ENCODE results near the gene NUP85. TPM values are rescaled to one million over a fixed set of nuclear protein-coding genes. Genes with fewer than 3 reads are reported as not detected.

Gene NUP85
- total RNA-seq, 1 donor from 2014 or later = 21.2 TPM

- Histone ChIP-seq H3K27me3 (ENCODE audit: low read depth) (no peaks in the 10 kb centered on the region), H3K4me1 (peaks cover 33% of the 10 kb centered on the region), H3K9me3 (replicated peaks) (no peaks in the 10 kb centered on the region), H3K27ac (replicated peaks) (no peak overlapping the region), H3K36me3 (peaks cover 44% of the 10 kb centered on the region), H3K4me3 (no peak overlapping the region)
- TF ChIP-seq, protein P1, sequence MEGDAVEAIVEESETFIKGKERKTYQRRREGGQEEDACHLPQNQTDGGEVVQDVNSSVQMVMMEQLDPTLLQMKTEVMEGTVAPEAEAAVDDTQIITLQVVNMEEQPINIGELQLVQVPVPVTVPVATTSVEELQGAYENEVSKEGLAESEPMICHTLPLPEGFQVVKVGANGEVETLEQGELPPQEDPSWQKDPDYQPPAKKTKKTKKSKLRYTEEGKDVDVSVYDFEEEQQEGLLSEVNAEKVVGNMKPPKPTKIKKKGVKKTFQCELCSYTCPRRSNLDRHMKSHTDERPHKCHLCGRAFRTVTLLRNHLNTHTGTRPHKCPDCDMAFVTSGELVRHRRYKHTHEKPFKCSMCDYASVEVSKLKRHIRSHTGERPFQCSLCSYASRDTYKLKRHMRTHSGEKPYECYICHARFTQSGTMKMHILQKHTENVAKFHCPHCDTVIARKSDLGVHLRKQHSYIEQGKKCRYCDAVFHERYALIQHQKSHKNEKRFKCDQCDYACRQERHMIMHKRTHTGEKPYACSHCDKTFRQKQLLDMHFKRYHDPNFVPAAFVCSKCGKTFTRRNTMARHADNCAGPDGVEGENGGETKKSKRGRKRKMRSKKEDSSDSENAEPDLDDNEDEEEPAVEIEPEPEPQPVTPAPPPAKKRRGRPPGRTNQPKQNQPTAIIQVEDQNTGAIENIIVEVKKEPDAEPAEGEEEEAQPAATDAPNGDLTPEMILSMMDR (IDR thresholded peaks at IDR 0.05; ENCODE audit: borderline replicate concordance) = no peak
- intact Hi-C loops (cut with micrococcal nuclease) = no loop called here
- no peak for DNase-seq
Measured at GRCh38 chr17:75207760-75208159, 2.3 kb downstream of the NUP85 start.

GRCh38 chr17:75208161-75208560, 2.7 kb downstream of the NUP85 start:
- intact Hi-C loops (cut with micrococcal nuclease) = no loop called here
- Histone ChIP-seq H3K36me3 (peaks cover 48% of the 10 kb centered on the region), H3K9me3 (replicated peaks) (no peaks in the 10 kb centered on the region), H3K27ac (replicated peaks) (no peak overlapping the region), H3K4me3 (no peak overlapping the region), H3K27me3 (ENCODE audit: low read depth) (no peaks in the 10 kb centered on the region), H3K4me1 (peaks cover 33% of the 10 kb centered on the region)
- TF ChIP-seq, protein P1 (IDR thresholded peaks at IDR 0.05; ENCODE audit: borderline replicate concordance) = no peak
- DNase-seq = no peak

DNA sequence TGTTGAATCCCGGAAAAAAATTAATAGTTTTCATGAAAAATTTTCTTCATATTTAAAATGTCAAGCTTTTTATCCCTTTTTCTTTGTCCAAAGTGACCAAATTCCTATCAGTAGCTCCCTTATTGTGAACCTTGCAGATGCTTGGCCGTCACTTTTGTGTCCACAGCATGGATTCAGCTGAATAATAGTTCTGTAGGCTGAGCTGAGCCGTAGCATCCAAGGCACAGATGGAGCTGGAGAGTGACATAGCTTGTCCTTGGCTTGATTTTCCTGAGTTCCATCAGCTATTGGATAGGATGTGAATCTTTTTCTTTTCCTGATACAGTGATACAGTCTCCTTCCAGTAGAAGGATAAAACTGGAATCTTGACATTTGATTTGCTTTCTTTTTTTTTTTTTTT, 3.6 kb downstream of the NUP85 start:
- Histone ChIP-seq H3K9me3 (replicated peaks) (no peaks in the 10 kb centered on the region), H3K27ac (replicated peaks) (no peak overlapping the region), H3K27me3 (ENCODE audit: low read depth) (no peaks in the 10 kb centered on the region), H3K4me1 (peaks cover 33% of the 10 kb centered on the region), H3K36me3 (peaks cover 57% of the 10 kb centered on the region), H3K4me3 (no peak overlapping the region)
- TF ChIP-seq, protein P1 (IDR thresholded peaks at IDR 0.05; ENCODE audit: borderline replicate concordance) = no peak
- intact Hi-C loops (cut with micrococcal nuclease) = no loop called here
- DNase-seq = no peak

DNA sequence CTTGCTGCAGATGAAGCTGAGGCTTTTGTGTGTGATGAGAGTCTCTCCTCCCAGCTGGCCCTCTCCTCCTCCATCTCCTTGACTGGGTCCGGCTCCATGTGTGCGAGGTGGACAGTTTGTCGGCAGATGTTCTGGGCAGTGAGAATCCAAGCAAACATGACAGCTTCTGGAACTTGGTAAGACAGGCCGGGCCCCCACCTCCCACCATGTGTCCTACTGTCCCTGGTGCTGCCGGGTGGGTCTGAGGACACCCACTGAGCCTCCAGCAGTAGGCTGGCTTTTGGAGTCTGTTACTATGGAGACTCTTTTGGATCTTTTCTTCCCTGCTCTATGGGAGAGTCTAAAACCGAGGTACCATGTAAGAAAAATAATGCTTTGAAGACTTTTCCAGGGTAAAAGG, 12.7 kb downstream of the NUP85 start:
- Histone ChIP-seq H3K4me3 (no peak overlapping the region), H3K36me3 (peaks cover 92% of the 10 kb centered on the region), H3K4me1 (no peaks in the 10 kb centered on the region), H3K9me3 (replicated peaks) (no peaks in the 10 kb centered on the region), H3K27me3 (ENCODE audit: low read depth) (no peaks in the 10 kb centered on the region), H3K27ac (replicated peaks) (no peak overlapping the region)
- DNase-seq = no peak
- intact Hi-C loops (cut with micrococcal nuclease) = no loop called here
- TF ChIP-seq, protein P1 (IDR thresholded peaks at IDR 0.05; ENCODE audit: borderline replicate concordance) = no peak

DNA sequence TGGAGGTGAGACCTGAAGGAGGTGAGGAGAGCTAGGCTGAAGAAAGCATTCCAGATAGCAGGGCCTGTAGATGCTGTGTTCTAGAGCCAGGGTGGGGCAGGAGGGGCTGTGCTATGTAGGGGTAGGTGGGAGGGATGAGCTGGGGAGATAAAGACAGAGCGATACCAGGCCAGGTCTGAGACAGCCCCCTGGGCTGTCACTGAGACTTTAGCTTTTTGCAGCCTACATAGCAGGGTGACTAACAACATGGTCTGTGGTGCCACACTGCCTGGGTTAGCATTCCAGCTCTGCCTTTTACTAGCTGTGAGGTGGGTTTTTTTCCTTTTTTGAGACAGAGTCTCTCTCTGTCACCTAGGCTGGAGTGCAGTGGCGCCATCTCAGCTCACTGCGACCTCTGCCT, 14.3 kb downstream of the NUP85 start:
- peaks cover 84% of the 10 kb centered on the region for H3K36me3 ChIP-seq
- intact Hi-C loops (cut with micrococcal nuclease) = no loop called here
- no peak overlapping the region for H3K27ac ChIP-seq (replicated peaks)
- H3K9me3 ChIP-seq (replicated peaks) = no peaks in the 10 kb centered on the region
- H3K4me3 ChIP-seq = no peak overlapping the region
- no peaks in the 10 kb centered on the region for H3K4me1 ChIP-seq
- DNase-seq = no peak
- TF ChIP-seq, protein P1 (IDR thresholded peaks at IDR 0.05; ENCODE audit: borderline replicate concordance) = no peak
- H3K27me3 ChIP-seq (ENCODE audit: low read depth) = no peaks in the 10 kb centered on the region

GRCh38 chr17:75225016-75225415, 19.5 kb downstream of the NUP85 start:
- Histone ChIP-seq H3K27ac (replicated peaks) (no peak overlapping the region), H3K4me3 (no peak overlapping the region), H3K36me3 (peaks cover 81% of the 10 kb centered on the region), H3K27me3 (ENCODE audit: low read depth) (no peaks in the 10 kb centered on the region), H3K4me1 (no peaks in the 10 kb centered on the region), H3K9me3 (replicated peaks) (no peaks in the 10 kb centered on the region)
- intact Hi-C loops (cut with micrococcal nuclease) = no loop called here
- TF ChIP-seq, protein P1 (IDR thresholded peaks at IDR 0.05; ENCODE audit: borderline replicate concordance) = no peak
- no peak for DNase-seq
